Hepatocyte (in vitro differentiated cells): Measurements from ENCODE around the gene CYP2A6. TPM values are rescaled to one million over a fixed set of nuclear protein-coding genes. Genes with fewer than 3 reads are reported as not detected.
A peak's percentile ranks its signal among the peaks of the same experiment; 100 is the strongest.
"Not testable (repeated sequence)": the region's sequence is repeated elsewhere in the genome, so short reads cannot be mapped to it uniquely, and the experiment has no call there.

Experiments used
- DNase-seq: peaks from one replicate; pipeline ENCODE4 v3.0.0-alpha.2; 2016; ENCODE audit warnings: low spot score
- H2AFZ ChIP-seq: fragments of 200-600 bp; sonication (generic); 2 replicates; pipeline ENCODE4 v1.6.0; 2016; ENCODE audit warnings: antibody characterized with exemption, mild to moderate bottlenecking
- H3K27ac ChIP-seq: fragments of 200-600 bp; sonication (generic); 2 replicates; pipeline ENCODE4 v1.5.1; 2016; ENCODE audit warnings: mild to moderate bottlenecking
- H3K27me3 ChIP-seq: fragments of 200-600 bp; sonication (generic); 2 replicates; pipeline ENCODE4 v1.6.1; 2016
- H3K36me3 ChIP-seq: fragments of 200-600 bp; sonication (generic); replicated peaks from 2 replicates; pipeline ENCODE4 v1.5.1; 2016; ENCODE audit warnings: low read depth; ENCODE audit not compliant: insufficient read depth
- H3K4me1 ChIP-seq: fragments of 200-600 bp; sonication (generic); 2 replicates; pipeline ENCODE4 v1.5.1; 2016; ENCODE audit warnings: mild to moderate bottlenecking, moderate library complexity; ENCODE audit not compliant: insufficient read depth
- H3K4me2 ChIP-seq: fragments of 200-600 bp; sonication (generic); 2 replicates; pipeline ENCODE4 v1.6.0; 2016
- H3K4me3 ChIP-seq: fragments of 200-600 bp; sonication (generic); 2 replicates; pipeline ENCODE4 v1.5.1; 2016; ENCODE audit warnings: mild to moderate bottlenecking
- H3K79me2 ChIP-seq: fragments of 200-600 bp; sonication (generic); 2 replicates; pipeline ENCODE4 v1.6.0; 2017; ENCODE audit warnings: mild to moderate bottlenecking
- H3K9me2 ChIP-seq: fragments of 200-600 bp; sonication (generic); replicated peaks from 2 replicates; pipeline ENCODE4 v1.6.0; 2017; ENCODE audit warnings: mild to moderate bottlenecking; ENCODE audit not compliant: insufficient read depth
- H3K9me3 ChIP-seq: fragments of 200-600 bp; sonication (generic); 2 replicates; pipeline ENCODE4 v1.5.1; 2016; ENCODE audit warnings: low read depth, mild to moderate bottlenecking
- H4K20me1 ChIP-seq: fragments of 200-600 bp; sonication (generic); 2 replicates; pipeline ENCODE4 v1.6.0; 2016; ENCODE audit warnings: mild to moderate bottlenecking; ENCODE audit not compliant: insufficient read depth, poor library complexity, severe bottlenecking
- CTCF ChIP-seq: fragments of 200-600 bp; sonication (generic); IDR thresholded peaks from 2 replicates; pipeline ENCODE4 v1.5.1; 2016; ENCODE audit warnings: antibody characterized with exemption, mild to moderate bottlenecking; ENCODE audit not compliant: poor library complexity
- EZH2 ChIP-seq: fragments of 200-600 bp; sonication (generic); IDR thresholded peaks from 2 replicates; pipeline ENCODE4 v1.6.1; 2016; ENCODE audit warnings: antibody characterized with exemption, mild to moderate bottlenecking, borderline replicate concordance
- EZH2phosphoT487 ChIP-seq: fragments of 200-600 bp; sonication (generic); IDR thresholded peaks from one replicate; pipeline ENCODE4 v1.6.1; 2018; ENCODE audit warnings: antibody characterized with exemption, mild to moderate bottlenecking, low read depth, moderate library complexity; ENCODE audit not compliant: unreplicated experiment, severe bottlenecking
- WGBS: methylation state at CpG from one replicate; pipeline ENCODE4 v1.1.6; 2016; ENCODE audit warnings: low lambda C conversion rate; ENCODE audit errors: missing lambda C conversion rate; 5-methylcytosine and 5-hydroxymethylcytosine counted together
- polyA plus RNA-seq: library from polyadenylated mRNA; unstranded; fragments of >200 nt; fragmentation: Nextera tagmentation; extraction: Ambion mirVana; gene quantifications from 2 replicates; pipeline ENCODE4 v1.2.1, GENCODE V29; 2016
- total RNA-seq: library from RNA; depleted of rRNA; stranded (reverse); fragments of >200 nt; gene quantifications from 2 replicates; pipeline ENCODE4 v1.2.3, GENCODE V29; 2014

The CYP2A6 gene
- total and polyA plus RNA-seq, 2 experiments from 2014 or later = 0.50 to 1.1 TPM

GRCh38 chr19:40842997-40843652 is 7.1 kb downstream of the CYP2A6 start:
- 76% methylated on average over 10 of the region's 12 CpGs for WGBS
- not testable (repeated sequence) for H4K20me1 ChIP-seq, H3K4me1 ChIP-seq, H3K36me3 ChIP-seq, H3K79me2 ChIP-seq, H3K27ac ChIP-seq, H3K27me3 ChIP-seq, H3K9me2 ChIP-seq, H3K4me3 ChIP-seq, H3K9me3 ChIP-seq, DNase-seq
- H2AFZ ChIP-seq = peak overlapping the region; percentile 68
- peak overlapping the region; percentile 68 for H3K4me2 ChIP-seq

- DNase-seq, H2AFZ ChIP-seq: not testable (repeated sequence)
- WGBS = 92% methylated on average over 3 of the region's 3 CpGs
Observed at GRCh38 chr19:40842012-40842411, 8.2 kb downstream of the CYP2A6 start.

DNA sequence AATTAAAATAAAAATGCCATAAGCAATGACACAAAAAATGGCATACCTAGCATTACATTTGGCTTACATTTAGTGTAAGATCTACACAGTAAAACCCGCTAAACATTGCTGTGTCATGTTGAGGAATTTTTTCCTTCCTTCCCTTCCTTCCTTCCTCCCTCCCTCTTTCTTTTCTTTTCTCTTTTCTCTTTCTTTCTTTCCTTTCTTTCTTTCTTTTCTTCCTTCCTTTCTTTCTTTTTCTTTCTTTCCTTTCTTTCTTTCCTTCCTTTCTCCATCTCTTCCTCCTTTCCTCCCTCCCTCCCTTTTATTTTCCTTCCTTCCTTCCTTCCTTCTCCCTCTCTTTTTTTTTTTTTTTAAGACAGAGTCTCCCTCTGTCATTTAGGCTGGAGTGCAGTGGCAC is 11.8 kb downstream of the CYP2A6 start:
- not testable (repeated sequence) for DNase-seq, H3K4me2 ChIP-seq
- WGBS = 75% methylated on average over 1 of the region's 1 CpG

More at GRCh38 chr19:40842012-40842411, 8.2 kb downstream of the CYP2A6 start:
- not testable (repeated sequence) for H3K9me3 ChIP-seq, H3K79me2 ChIP-seq, H4K20me1 ChIP-seq, H3K4me1 ChIP-seq, H3K36me3 ChIP-seq, H3K27me3 ChIP-seq, H3K9me2 ChIP-seq, H3K4me3 ChIP-seq, H3K4me2 ChIP-seq, H3K27ac ChIP-seq

GRCh38 chr19:40836754-40837429 is 13.4 kb downstream of the CYP2A6 start:
- Histone ChIP-seq H3K9me3 (no peaks in the 10 kb centered on the region), H3K27me3 (no peaks in the 10 kb centered on the region), H2AFZ (no peak overlapping the region), H3K4me1 (peaks cover 12% of the 10 kb centered on the region), H3K9me2 (no peaks in the 10 kb centered on the region), H3K4me3 (no peak overlapping the region), H3K79me2 (no peaks in the 10 kb centered on the region), H3K27ac (no peak overlapping the region), H4K20me1 (no peaks in the 10 kb centered on the region), H3K36me3 (no peaks in the 10 kb centered on the region), H3K4me2 (no peak overlapping the region)
- DNase-seq = no peak
- WGBS = 89% methylated on average over 6 of the region's 6 CpGs
- TF ChIP-seq EZH2phosphoT487 = no peak
- TF ChIP-seq EZH2 = no peak
- no peak for TF ChIP-seq CTCF

More for the DNA sequence above, 11.8 kb downstream of the CYP2A6 start:
- not testable (repeated sequence) for H3K79me2 ChIP-seq, H3K9me2 ChIP-seq, H3K36me3 ChIP-seq, H3K27me3 ChIP-seq, H2AFZ ChIP-seq, H3K27ac ChIP-seq, H3K9me3 ChIP-seq, H3K4me1 ChIP-seq, H4K20me1 ChIP-seq, H3K4me3 ChIP-seq

- not testable (repeated sequence) for DNase-seq, H3K79me2 ChIP-seq, H4K20me1 ChIP-seq, H3K27me3 ChIP-seq, H3K9me2 ChIP-seq, H3K36me3 ChIP-seq, H3K9me3 ChIP-seq, H2AFZ ChIP-seq, H3K4me3 ChIP-seq
- H3K4me2 ChIP-seq = peak overlapping the region; percentile 33
- H3K27ac ChIP-seq = peak overlapping the region; percentile 97
- H3K4me1 ChIP-seq = peaks cover 19% of the 10 kb centered on the region
- 50% methylated on average over 7 of the region's 7 CpGs for WGBS
Observed at GRCh38 chr19:40833728-40834533, 16.3 kb downstream of the CYP2A6 start.

GRCh38 chr19:40832431-40832790 is 17.8 kb downstream of the CYP2A6 start:
- not testable (repeated sequence) for H3K79me2 ChIP-seq, H2AFZ ChIP-seq, H3K4me2 ChIP-seq, H3K9me2 ChIP-seq, H3K27me3 ChIP-seq, H3K9me3 ChIP-seq, H3K4me3 ChIP-seq, H4K20me1 ChIP-seq, DNase-seq, H3K36me3 ChIP-seq
- 72% methylated on average over 4 of the region's 4 CpGs for WGBS
- peaks cover 19% of the 10 kb centered on the region for H3K4me1 ChIP-seq
- H3K27ac ChIP-seq = peak overlapping the region; percentile 91
